Measurements from ENCODE around the gene JPH3. TPM values are rescaled to one million over a fixed set of nuclear protein-coding genes. Genes with fewer than 3 reads are reported as not detected.
A peak's percentile ranks its signal among the peaks of the same experiment; 100 is the strongest.

JPH3 gene
- polyA plus RNA-seq, 2 of the 4 experiments (the other 2 are of a cell fraction), result 0.36 to 1.6 TPM

DNA sequence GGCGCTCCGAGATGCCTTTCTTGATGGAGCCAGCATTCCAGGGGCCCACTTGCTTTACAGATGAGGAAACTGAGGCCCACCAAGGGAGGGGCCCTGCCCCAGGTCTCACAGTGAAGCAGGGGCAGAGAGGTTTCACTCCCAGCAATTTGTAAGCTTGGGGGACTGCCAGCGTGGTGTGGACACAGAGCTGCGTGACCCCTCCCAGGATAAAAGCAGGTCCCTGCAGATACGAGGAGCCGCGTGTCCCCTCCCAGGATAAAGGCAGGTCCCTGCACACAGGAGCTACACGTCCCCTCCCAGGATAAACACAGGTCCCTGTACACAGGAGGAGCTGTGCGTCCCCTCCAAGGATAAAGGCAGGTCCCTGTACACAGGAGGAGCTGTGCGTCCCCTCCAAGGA, 11.7 kb downstream of the JPH3 start:
- DNase-seq (ENCODE audit: low read depth in 1 of 2, low spot score in 1 of 2), result no peak
- ChIA-PET CTCF (interaction anchor here (1.3 to 9.9 kb wide), 4 partner anchors 21 to 197 kb away, joined by 3 to 83 read pairs (median 4); no protein-coding TSS in a partner anchor), POLR2A (no interaction called here)
- Histone ChIP-seq H3K4me2 (no peak overlapping the region), H3K9me3 (no peaks in the 10 kb centered on the region), H3K27ac (no peak overlapping the region), H3K4me1 (no peaks in the 10 kb centered on the region), H3K4me3 (no peak overlapping the region)
- no peak for FAIRE-seq
- WGBS (ENCODE audit: missing lambda C conversion rate), result 45% methylated on average over 7 of the region's 10 CpGs
- TF ChIP-seq RCOR1 (IDR thresholded peaks at IDR 0.05; ENCODE audit: low read depth, low read length) (no peak), GATA3 (IDR thresholded peaks at IDR 0.05; ENCODE audit: borderline replicate concordance) (no peak), HEYL (CRISPR knock-in tag; IDR thresholded peaks at IDR 0.05) (no peak), ZC3H11A (IDR thresholded peaks at IDR 0.05) (no peak), CBX2 (IDR thresholded peaks at IDR 0.05; ENCODE audit: borderline replicate concordance, low read depth) (no peak), MAZ (IDR thresholded peaks at IDR 0.05; ENCODE audit: borderline replicate concordance, low read depth, low read length) (no peak)
- TF ChIP-seq, protein P1, sequence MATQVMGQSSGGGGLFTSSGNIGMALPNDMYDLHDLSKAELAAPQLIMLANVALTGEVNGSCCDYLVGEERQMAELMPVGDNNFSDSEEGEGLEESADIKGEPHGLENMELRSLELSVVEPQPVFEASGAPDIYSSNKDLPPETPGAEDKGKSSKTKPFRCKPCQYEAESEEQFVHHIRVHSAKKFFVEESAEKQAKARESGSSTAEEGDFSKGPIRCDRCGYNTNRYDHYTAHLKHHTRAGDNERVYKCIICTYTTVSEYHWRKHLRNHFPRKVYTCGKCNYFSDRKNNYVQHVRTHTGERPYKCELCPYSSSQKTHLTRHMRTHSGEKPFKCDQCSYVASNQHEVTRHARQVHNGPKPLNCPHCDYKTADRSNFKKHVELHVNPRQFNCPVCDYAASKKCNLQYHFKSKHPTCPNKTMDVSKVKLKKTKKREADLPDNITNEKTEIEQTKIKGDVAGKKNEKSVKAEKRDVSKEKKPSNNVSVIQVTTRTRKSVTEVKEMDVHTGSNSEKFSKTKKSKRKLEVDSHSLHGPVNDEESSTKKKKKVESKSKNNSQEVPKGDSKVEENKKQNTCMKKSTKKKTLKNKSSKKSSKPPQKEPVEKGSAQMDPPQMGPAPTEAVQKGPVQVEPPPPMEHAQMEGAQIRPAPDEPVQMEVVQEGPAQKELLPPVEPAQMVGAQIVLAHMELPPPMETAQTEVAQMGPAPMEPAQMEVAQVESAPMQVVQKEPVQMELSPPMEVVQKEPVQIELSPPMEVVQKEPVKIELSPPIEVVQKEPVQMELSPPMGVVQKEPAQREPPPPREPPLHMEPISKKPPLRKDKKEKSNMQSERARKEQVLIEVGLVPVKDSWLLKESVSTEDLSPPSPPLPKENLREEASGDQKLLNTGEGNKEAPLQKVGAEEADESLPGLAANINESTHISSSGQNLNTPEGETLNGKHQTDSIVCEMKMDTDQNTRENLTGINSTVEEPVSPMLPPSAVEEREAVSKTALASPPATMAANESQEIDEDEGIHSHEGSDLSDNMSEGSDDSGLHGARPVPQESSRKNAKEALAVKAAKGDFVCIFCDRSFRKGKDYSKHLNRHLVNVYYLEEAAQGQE (IDR thresholded peaks at IDR 0.05), result no peak
- peak in 1 of 2 experiments; percentile 85; a peak in 2 of 6 replicates for ATAC-seq

DNA sequence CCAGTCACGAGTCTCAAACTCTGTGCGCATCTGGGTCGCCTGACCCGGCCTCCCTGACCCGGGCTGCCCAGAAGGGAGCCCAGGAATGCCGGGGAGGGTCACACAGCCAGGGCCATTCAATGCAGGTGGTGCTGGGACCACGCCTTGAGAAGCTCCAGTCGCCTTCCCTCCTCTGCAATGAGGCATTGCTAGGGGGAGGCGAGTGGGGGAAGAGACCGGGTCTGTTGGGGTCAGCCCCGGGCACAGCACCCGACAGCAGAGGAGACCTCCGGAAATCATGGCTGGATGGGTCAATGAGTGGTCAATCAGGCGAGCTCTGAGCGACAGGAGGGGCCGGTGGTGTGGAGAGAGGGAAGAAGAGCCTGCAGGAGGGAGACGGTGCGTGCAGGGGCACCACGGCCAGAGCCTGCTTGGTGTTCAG, 13.3 kb downstream of the JPH3 start:
- CTCF ChIA-PET, result interaction anchor here (0.7 to 9.9 kb wide), 8 partner anchors 9 to 45 kb away, joined by 3 to 83 read pairs (median 3); no protein-coding TSS in a partner anchor
- POLR2A ChIA-PET, result no interaction called here
- no peak overlapping the region for H3K27ac ChIP-seq
- WGBS (ENCODE audit: missing lambda C conversion rate), result 37% methylated on average over 16 of the region's 19 CpGs
- H3K4me3 ChIP-seq, result no peak overlapping the region
- H3K9me3 ChIP-seq, result no peaks in the 10 kb centered on the region
- no peak overlapping the region for H3K4me2 ChIP-seq
- TF ChIP-seq, protein P2, sequence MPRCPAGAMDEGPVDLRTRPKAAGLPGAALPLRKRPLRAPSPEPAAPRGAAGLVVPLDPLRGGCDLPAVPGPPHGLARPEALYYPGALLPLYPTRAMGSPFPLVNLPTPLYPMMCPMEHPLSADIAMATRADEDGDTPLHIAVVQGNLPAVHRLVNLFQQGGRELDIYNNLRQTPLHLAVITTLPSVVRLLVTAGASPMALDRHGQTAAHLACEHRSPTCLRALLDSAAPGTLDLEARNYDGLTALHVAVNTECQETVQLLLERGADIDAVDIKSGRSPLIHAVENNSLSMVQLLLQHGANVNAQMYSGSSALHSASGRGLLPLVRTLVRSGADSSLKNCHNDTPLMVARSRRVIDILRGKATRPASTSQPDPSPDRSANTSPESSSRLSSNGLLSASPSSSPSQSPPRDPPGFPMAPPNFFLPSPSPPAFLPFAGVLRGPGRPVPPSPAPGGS (IDR thresholded peaks at IDR 0.05), result no peak
- no peak for TF ChIP-seq POLR2A (IDR thresholded peaks at IDR 0.05; ENCODE audit: low read length)
- no peak for TF ChIP-seq JUNB (IDR thresholded peaks at IDR 0.05)
- TF ChIP-seq KDM1A (IDR thresholded peaks at IDR 0.05; ENCODE audit: low read depth), result no peak
- TF ChIP-seq JUN (IDR thresholded peaks at IDR 0.05), result no peak
- TF ChIP-seq, protein P3, sequence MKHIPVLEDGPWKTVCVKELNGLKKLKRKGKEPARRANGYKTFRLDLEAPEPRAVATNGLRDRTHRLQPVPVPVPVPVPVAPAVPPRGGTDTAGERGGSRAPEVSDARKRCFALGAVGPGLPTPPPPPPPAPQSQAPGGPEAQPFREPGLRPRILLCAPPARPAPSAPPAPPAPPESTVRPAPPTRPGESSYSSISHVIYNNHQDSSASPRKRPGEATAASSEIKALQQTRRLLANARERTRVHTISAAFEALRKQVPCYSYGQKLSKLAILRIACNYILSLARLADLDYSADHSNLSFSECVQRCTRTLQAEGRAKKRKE (CRISPR knock-in tag; IDR thresholded peaks at IDR 0.05; ENCODE audit: low read depth), result no peak
- no peak for TF ChIP-seq FOXS1 (CRISPR knock-in tag; IDR thresholded peaks at IDR 0.05)
- no peak for TF ChIP-seq HEYL (CRISPR knock-in tag; IDR thresholded peaks at IDR 0.05)
- TF ChIP-seq CHD4 (IDR thresholded peaks at IDR 0.05; ENCODE audit: borderline replicate concordance), result no peak
- TF ChIP-seq HOXA7 (CRISPR knock-in tag; IDR thresholded peaks at IDR 0.05), result no peak
- TF ChIP-seq CBX2 (IDR thresholded peaks at IDR 0.05; ENCODE audit: borderline replicate concordance, low read depth), result no peak
- no peak for TF ChIP-seq MAFK (IDR thresholded peaks at IDR 0.05; ENCODE audit: partially characterized antibody)
- no peak for TF ChIP-seq EHMT2 (IDR thresholded peaks at IDR 0.05; ENCODE audit: low read depth)
- TF ChIP-seq ZSCAN20 (CRISPR knock-in tag; IDR thresholded peaks at IDR 0.05), result no peak
- ATAC-seq (peak in 1 of 2 experiments; percentile 19; a peak in 2 of 6 replicates), DNase-seq (ENCODE audit: low read depth in 1 of 2, low spot score in 1 of 2) (no peak), FAIRE-seq (no peak)
- H3K4me1 ChIP-seq, result no peaks in the 10 kb centered on the region

DNA sequence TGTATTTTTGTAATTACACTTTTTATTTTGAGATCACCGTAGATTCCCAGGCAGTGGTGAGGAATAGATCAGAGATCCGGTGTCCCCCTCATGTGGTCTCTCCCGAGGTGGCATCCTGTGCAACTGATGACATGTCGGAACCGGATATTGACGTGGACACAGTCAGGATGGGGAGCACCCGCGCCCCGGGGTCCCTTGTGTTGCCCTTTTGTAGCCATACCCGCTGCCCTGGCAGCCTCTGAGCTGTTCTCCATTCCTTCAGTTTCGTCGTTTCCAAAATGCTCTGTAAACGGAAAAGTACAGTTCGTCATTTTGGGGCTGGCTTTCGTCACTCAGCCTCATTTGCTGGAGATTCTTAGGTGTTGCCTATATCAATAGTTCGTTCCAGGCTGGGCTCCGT, 14.2 kb downstream of the JPH3 start:
- FAIRE-seq (no peak), ATAC-seq (no peak), DNase-seq (ENCODE audit: low read depth in 1 of 2, low spot score in 1 of 2) (no peak)
- ChIA-PET POLR2A (no interaction called here), CTCF (interaction anchor here (1.0 to 9.9 kb wide), 5 partner anchors 15 to 49 kb away, joined by 3 to 83 read pairs (median 3); no protein-coding TSS in a partner anchor)
- TF ChIP-seq, protein P2 (IDR thresholded peaks at IDR 0.05), result no peak
- TF ChIP-seq KDM1A (IDR thresholded peaks at IDR 0.05; ENCODE audit: low read depth), result no peak
- no peak for TF ChIP-seq JUNB (IDR thresholded peaks at IDR 0.05)
- no peak for TF ChIP-seq CEBPB (IDR thresholded peaks at IDR 0.05)
- no peak for TF ChIP-seq MAFK (IDR thresholded peaks at IDR 0.05; ENCODE audit: partially characterized antibody)
- TF ChIP-seq ZFP36 (IDR thresholded peaks at IDR 0.05; ENCODE audit: borderline replicate concordance, partially characterized antibody), result no peak
- no peak for TF ChIP-seq HEYL (CRISPR knock-in tag; IDR thresholded peaks at IDR 0.05)
- no peaks in the 10 kb centered on the region for H3K4me1 ChIP-seq
- no peak overlapping the region for H3K27ac ChIP-seq
- no peak overlapping the region for H3K4me2 ChIP-seq
- no peak overlapping the region for H3K4me3 ChIP-seq
- no peaks in the 10 kb centered on the region for H3K9me3 ChIP-seq
- WGBS (ENCODE audit: missing lambda C conversion rate), result 37% methylated on average over 17 of the region's 17 CpGs
